ENCODE data around the gene CCDC12. TPM values are rescaled to one million over a fixed set of nuclear protein-coding genes. Genes with fewer than 3 reads are reported as not detected.

The CCDC12 gene
- total RNA-seq, 2 experiments from 2014 or later, result 58.6 to 60.0 TPM

GRCh38 chr3:46987743-46988401, 11.3 kb upstream of the CCDC12 start:
- ATAC-seq (ENCODE audit: low read depth) (peak; percentile 98), DNase-seq (peak; percentile 92)
- POLR2A ChIA-PET, result interaction anchor here (0.6 to 2.7 kb wide), 10 partner anchors 10 to 393 kb away, joined by 3 to 33 read pairs (median 4); partner anchors contain the start of genes CCDC12, NBEAL2 and PTPN23
- H3K36me3 Mint-ChIP-seq, result peaks cover 14% of the 10 kb centered on the region
- H3K4me3 Mint-ChIP-seq, result peak overlapping the region; percentile 85
- H3K9me3 Mint-ChIP-seq, result no peaks in the 10 kb centered on the region
- H3K4me1 Mint-ChIP-seq, result peaks cover 59% of the 10 kb centered on the region
- H3K27ac Mint-ChIP-seq, result peak overlapping the region; percentile 90
- no peaks in the 10 kb centered on the region for H3K27me3 Mint-ChIP-seq

GRCh38 chr3:46987319-46987742, 10.8 kb upstream of the CCDC12 start:
- Mint-ChIP-seq H3K9me3 (no peaks in the 10 kb centered on the region), H3K27me3 (no peaks in the 10 kb centered on the region), H3K27ac (peak overlapping the region; percentile 90), H3K36me3 (peaks cover 14% of the 10 kb centered on the region), H3K4me3 (peak overlapping the region; percentile 85), H3K4me1 (peaks cover 62% of the 10 kb centered on the region)
- DNase-seq, result no peak
- POLR2A ChIA-PET, result interaction anchor here (0.6 to 2.7 kb wide), 11 partner anchors 9 to 393 kb away, joined by 3 to 33 read pairs (median 4); partner anchors contain the start of genes CCDC12, NBEAL2 and PTPN23
- peak; percentile 21 for ATAC-seq (ENCODE audit: low read depth)

GRCh38 chr3:46986782-46987310, 10.3 kb upstream of the CCDC12 start:
- ATAC-seq (ENCODE audit: low read depth) (no peak), DNase-seq (no peak)
- Mint-ChIP-seq H3K27ac (peak overlapping the region; percentile 90), H3K4me3 (peak overlapping the region; percentile 85), H3K27me3 (no peaks in the 10 kb centered on the region), H3K9me3 (no peaks in the 10 kb centered on the region), H3K4me1 (peaks cover 64% of the 10 kb centered on the region), H3K36me3 (peaks cover 14% of the 10 kb centered on the region)
- POLR2A ChIA-PET, result interaction anchor here (0.7 to 2.7 kb wide), 10 partner anchors 9 to 394 kb away, joined by 3 to 33 read pairs (median 4); partner anchors contain the start of genes CCDC12, NBEAL2 and PTPN23

- H3K4me3 Mint-ChIP-seq, result peak overlapping the region; percentile 85
- DNase-seq (no peak), ATAC-seq (ENCODE audit: low read depth) (no peak)
- H3K9me3 Mint-ChIP-seq, result no peaks in the 10 kb centered on the region
- POLR2A ChIA-PET, result interaction anchor here (0.9 to 2.7 kb wide), 3 partner anchors 8 to 60 kb away, joined by 3 to 33 read pairs (median 11); partner anchors contain the start of genes CCDC12 and NBEAL2
- peaks cover 69% of the 10 kb centered on the region for H3K4me1 Mint-ChIP-seq
- peaks cover 14% of the 10 kb centered on the region for H3K36me3 Mint-ChIP-seq
- peak overlapping the region; percentile 90 for H3K27ac Mint-ChIP-seq
- H3K27me3 Mint-ChIP-seq, result no peaks in the 10 kb centered on the region
Observed at GRCh38 chr3:46986055-46986730, 9.6 kb upstream of the CCDC12 start.

GRCh38 chr3:46985588-46985987, 9.0 kb upstream of the CCDC12 start:
- Mint-ChIP-seq H3K27me3 (no peaks in the 10 kb centered on the region), H3K4me1 (peaks cover 72% of the 10 kb centered on the region), H3K27ac (peak overlapping the region; percentile 90), H3K9me3 (no peaks in the 10 kb centered on the region), H3K4me3 (no peak overlapping the region), H3K36me3 (peaks cover 14% of the 10 kb centered on the region)
- POLR2A ChIA-PET, result interaction anchor here (0.9 kb wide), 1 partner anchor 59 kb away, joined by 3 read pairs; no protein-coding TSS in a partner anchor
- ATAC-seq (ENCODE audit: low read depth), result no peak
- DNase-seq, result no peak

- peaks cover 14% of the 10 kb centered on the region for H3K36me3 Mint-ChIP-seq
- no peaks in the 10 kb centered on the region for H3K9me3 Mint-ChIP-seq
- H3K27me3 Mint-ChIP-seq, result no peaks in the 10 kb centered on the region
- H3K4me1 Mint-ChIP-seq, result peaks cover 68% of the 10 kb centered on the region
- POLR2A ChIA-PET, result interaction anchor here (0.6 to 0.9 kb wide), 2 partner anchors 58 to 179 kb away, joined by 3 read pairs; partner anchors contain the start of gene SETD2
- DNase-seq, result no peak
- no peak for ATAC-seq (ENCODE audit: low read depth)
- no peak overlapping the region for H3K4me3 Mint-ChIP-seq
- peak overlapping the region; percentile 51 for H3K27ac Mint-ChIP-seq
Observed at GRCh38 chr3:46984591-46985459, 8.3 kb upstream of the CCDC12 start.

- POLR2A ChIA-PET, result interaction anchor here (0.6 to 1.6 kb wide), 3 partner anchors 10 to 28 kb away, joined by 3 to 4 read pairs (median 3); no protein-coding TSS in a partner anchor
- peaks cover 58% of the 10 kb centered on the region for H3K4me1 Mint-ChIP-seq
- H3K27ac Mint-ChIP-seq, result peak overlapping the region; percentile 32
- no peaks in the 10 kb centered on the region for H3K27me3 Mint-ChIP-seq
- no peak overlapping the region for H3K4me3 Mint-ChIP-seq
- H3K9me3 Mint-ChIP-seq, result no peaks in the 10 kb centered on the region
- ATAC-seq (ENCODE audit: low read depth) (no peak), DNase-seq (no peak)
- peaks cover 9% of the 10 kb centered on the region for H3K36me3 Mint-ChIP-seq
Observed at GRCh38 chr3:46982546-46982945, 6.0 kb upstream of the CCDC12 start.

- peaks cover 56% of the 10 kb centered on the region for H3K4me1 Mint-ChIP-seq
- H3K27me3 Mint-ChIP-seq, result no peaks in the 10 kb centered on the region
- peaks cover 9% of the 10 kb centered on the region for H3K36me3 Mint-ChIP-seq
- peak overlapping the region; percentile 70 for H3K4me3 Mint-ChIP-seq
- ATAC-seq (ENCODE audit: low read depth) (no peak), DNase-seq (no peak)
- no peaks in the 10 kb centered on the region for H3K9me3 Mint-ChIP-seq
- POLR2A ChIA-PET, result interaction anchor here (0.6 to 1.6 kb wide), 4 partner anchors 10 to 615 kb away, joined by 3 to 4 read pairs (median 3); no protein-coding TSS in a partner anchor
- H3K27ac Mint-ChIP-seq, result peak overlapping the region; percentile 64
Observed at GRCh38 chr3:46981932-46982471, 5.5 kb upstream of the CCDC12 start.

GRCh38 chr3:46979958-46980497, 3.5 kb upstream of the CCDC12 start:
- POLR2A ChIA-PET, result interaction anchor here (0.6 to 4.5 kb wide), 18 partner anchors 7 to 401 kb away, joined by 3 to 33 read pairs (median 6); partner anchors contain the start of genes PTPN23 and SETD2
- H3K4me3 Mint-ChIP-seq, result peak overlapping the region; percentile 92
- peak overlapping the region; percentile 83 for H3K27ac Mint-ChIP-seq
- peaks cover 42% of the 10 kb centered on the region for H3K4me1 Mint-ChIP-seq
- H3K27me3 Mint-ChIP-seq, result no peaks in the 10 kb centered on the region
- DNase-seq, result no peak
- peak; percentile 12 for ATAC-seq (ENCODE audit: low read depth)
- H3K36me3 Mint-ChIP-seq, result peaks cover 14% of the 10 kb centered on the region
- H3K9me3 Mint-ChIP-seq, result no peaks in the 10 kb centered on the region

GRCh38 chr3:46978985-46979944, 2.7 kb upstream of the CCDC12 start, which contains the start of gene NBEAL2:
TSS of gene NBEAL2 (plus strand) at chr3:46979666. CDS start at chr3:46979862, 196 bp downstream.
- H3K4me3 Mint-ChIP-seq, result peak within 1 kb of the TSS; percentile 92
- no peaks in the 10 kb centered on the region for H3K27me3 Mint-ChIP-seq
- H3K36me3 Mint-ChIP-seq, result peaks cover 16% of the 10 kb centered on the region
- peak; percentile 96 for DNase-seq
- H3K4me1 Mint-ChIP-seq, result peaks cover 43% of the 10 kb centered on the region
- ATAC-seq (ENCODE audit: low read depth), result peak; percentile 80
- peak within 1 kb of the TSS; percentile 89 for H3K27ac Mint-ChIP-seq
- POLR2A ChIA-PET, result interaction anchor here (0.6 to 4.5 kb wide), 19 partner anchors 8 to 401 kb away, joined by 3 to 33 read pairs (median 6); partner anchors contain the start of genes PTPN23 and SETD2
- H3K9me3 Mint-ChIP-seq, result no peaks in the 10 kb centered on the region

- Mint-ChIP-seq H3K4me3 (peak overlapping the region; percentile 98), H3K4me1 (peaks cover 47% of the 10 kb centered on the region), H3K9me3 (no peaks in the 10 kb centered on the region), H3K27me3 (no peaks in the 10 kb centered on the region), H3K36me3 (peaks cover 21% of the 10 kb centered on the region), H3K27ac (peak overlapping the region; percentile 89)
- POLR2A ChIA-PET, result interaction anchor here (1.3 to 4.5 kb wide), 4 partner anchors 9 to 31 kb away, joined by 5 to 33 read pairs (median 8); no protein-coding TSS in a partner anchor
- DNase-seq, result no peak
- no peak for ATAC-seq (ENCODE audit: low read depth)
Observed at GRCh38 chr3:46978381-46978780, 1.8 kb upstream of the CCDC12 start.

Measured in activated naive CD8-positive, alpha-beta T cell treated with anti-CD3 and anti-CD28 coated beads, Interleukin-2, amount 10 ng/mL, durations not matched to agents 7 days and 5 days (primary cell).